ENCODE results near the gene SLC30A1.
"Not testable (repeated sequence)": the region's sequence is repeated elsewhere in the genome, so short reads cannot be mapped to it uniquely, and the experiment has no call there.

SLC30A1 gene

GRCh38 chr1:211578640-211579439 is at the start of gene SLC30A1:
TSS of gene SLC30A1 (minus strand) at chr1:211579161. CDS start at chr1:211578612, 549 bp downstream.
- peak; percentile 100 for DNase-seq

GRCh38 chr1:211628417-211628816 is 49.5 kb upstream of the SLC30A1 start:
- no peak for DNase-seq

- no peak for DNase-seq
These were observed 48.3 kb upstream of the SLC30A1 start for GRCh38 chr1:211627259-211627658.

- DNase-seq, result not testable (repeated sequence)
These were observed 46.9 kb upstream of the SLC30A1 start for GRCh38 chr1:211625866-211626265.

- DNase-seq, result no peak
These were observed 46.1 kb upstream of the SLC30A1 start for GRCh38 chr1:211625040-211625439.

GRCh38 chr1:211623515-211623914 is 44.6 kb upstream of the SLC30A1 start:
- no peak for DNase-seq

- DNase-seq, result no peak
These were observed 42.7 kb upstream of the SLC30A1 start for GRCh38 chr1:211621447-211622198.

- DNase-seq, result no peak
These were observed 41.1 kb upstream of the SLC30A1 start for GRCh38 chr1:211620097-211620496.

- no peak for DNase-seq
These were observed 40.4 kb upstream of the SLC30A1 start for GRCh38 chr1:211619033-211619996.

- no peak for DNase-seq
These were observed 38.0 kb upstream of the SLC30A1 start for GRCh38 chr1:211616965-211617297.

GRCh38 chr1:211616231-211616964 is 37.4 kb upstream of the SLC30A1 start:
- no peak for DNase-seq

GRCh38 chr1:211614615-211615014 is 35.7 kb upstream of the SLC30A1 start:
- DNase-seq, result no peak

GRCh38 chr1:211613951-211614350 is 35.0 kb upstream of the SLC30A1 start:
- no peak for DNase-seq

- DNase-seq, result no peak
These were observed 34.4 kb upstream of the SLC30A1 start for GRCh38 chr1:211613108-211613947.

- DNase-seq, result no peak
These were observed 33.8 kb upstream of the SLC30A1 start for GRCh38 chr1:211612786-211613107.

- no peak for DNase-seq
These were observed 32.9 kb upstream of the SLC30A1 start for GRCh38 chr1:211611818-211612217.

GRCh38 chr1:211610779-211611556 is 32.0 kb upstream of the SLC30A1 start:
- no peak for DNase-seq

GRCh38 chr1:211609120-211610024 is 30.4 kb upstream of the SLC30A1 start:
- DNase-seq, result no peak

- DNase-seq, result no peak
These were observed 29.0 kb upstream of the SLC30A1 start for GRCh38 chr1:211607754-211608473.
